Activated naive CD4-positive, alpha-beta T cell treated with anti-CD3 and anti-CD28 coated beads, Interleukin-2, amount 50 U/mL, for 24 hours (primary cell): Measurements from ENCODE around the gene SMU1.
"Not testable (repeated sequence)": the region's sequence is repeated elsewhere in the genome, so short reads cannot be mapped to it uniquely, and the experiment has no call there.

Source experiments
- H3K27ac Mint-ChIP-seq: one replicate; pipeline ENCODE4 v1.8.0; 2021; ENCODE audit warnings: mild to moderate bottlenecking, mixed read lengths
- H3K27me3 Mint-ChIP-seq: one replicate; pipeline ENCODE4 v1.8.0; 2021; ENCODE audit warnings: mixed read lengths
- H3K36me3 Mint-ChIP-seq: one replicate; pipeline ENCODE4 v1.8.0; 2021; ENCODE audit warnings: mixed read lengths
- H3K4me1 Mint-ChIP-seq: one replicate; pipeline ENCODE4 v1.8.0; 2021; ENCODE audit warnings: mixed read lengths
- H3K4me3 Mint-ChIP-seq: one replicate; pipeline ENCODE4 v1.8.0; 2021; ENCODE audit warnings: mild to moderate bottlenecking, mixed read lengths
- H3K9me3 Mint-ChIP-seq: one replicate; pipeline ENCODE4 v1.8.0; 2021; ENCODE audit warnings: mixed read lengths

SMU1 gene

DNA sequence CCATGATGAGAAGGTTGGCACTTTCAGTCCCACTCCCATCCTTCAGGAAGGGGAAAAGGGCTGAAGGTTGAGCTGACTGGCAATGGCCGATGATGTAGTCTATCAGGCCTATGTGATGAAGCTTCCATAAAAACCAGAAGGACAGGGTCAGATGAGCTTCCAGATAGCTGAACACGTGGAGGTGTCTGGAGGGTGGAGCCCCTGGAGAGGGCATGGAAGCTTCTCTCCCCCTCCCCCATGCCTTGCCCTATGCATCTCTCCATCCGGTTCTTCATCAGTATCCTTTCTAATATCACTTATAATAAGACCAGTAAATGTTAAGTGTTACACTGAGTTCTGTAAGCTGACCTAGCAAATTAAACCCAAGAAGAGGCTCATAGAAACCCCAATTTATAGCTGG is 32.6 kb upstream of the SMU1 start:
- peaks cover 10% of the 10 kb centered on the region for H3K4me1 Mint-ChIP-seq
- no peaks in the 10 kb centered on the region for H3K9me3 Mint-ChIP-seq
- peaks cover 2% of the 10 kb centered on the region for H3K36me3 Mint-ChIP-seq

DNA sequence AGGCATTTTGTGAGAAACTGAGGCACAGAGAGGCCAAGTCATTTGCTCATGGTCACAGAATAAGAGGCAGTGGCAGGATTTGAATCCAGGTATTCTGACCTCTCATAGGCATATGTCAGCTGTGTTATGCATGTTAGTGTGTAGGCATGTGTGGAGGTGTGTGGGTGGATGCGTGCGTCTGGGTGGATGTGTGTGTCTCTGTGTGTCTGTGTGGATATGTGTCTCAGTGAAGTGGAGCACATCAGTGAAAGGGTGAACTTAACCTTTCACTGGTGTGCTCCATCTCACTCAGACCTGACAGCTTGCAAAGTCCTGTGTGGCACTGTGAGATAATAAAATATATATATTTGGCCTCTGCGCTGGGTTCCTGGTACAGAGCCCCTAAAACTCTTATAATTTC is 32.0 kb upstream of the SMU1 start:
- Mint-ChIP-seq H3K27me3 (no peaks in the 10 kb centered on the region), H3K9me3 (no peaks in the 10 kb centered on the region), H3K4me3 (no peak overlapping the region), H3K4me1 (peaks cover 10% of the 10 kb centered on the region), H3K36me3 (peaks cover 2% of the 10 kb centered on the region), H3K27ac (no peak overlapping the region)

More for the DNA sequence above, 32.6 kb upstream of the SMU1 start:
- no peak overlapping the region for H3K27ac Mint-ChIP-seq
- H3K4me3 Mint-ChIP-seq = no peak overlapping the region
- H3K27me3 Mint-ChIP-seq = no peaks in the 10 kb centered on the region

DNA sequence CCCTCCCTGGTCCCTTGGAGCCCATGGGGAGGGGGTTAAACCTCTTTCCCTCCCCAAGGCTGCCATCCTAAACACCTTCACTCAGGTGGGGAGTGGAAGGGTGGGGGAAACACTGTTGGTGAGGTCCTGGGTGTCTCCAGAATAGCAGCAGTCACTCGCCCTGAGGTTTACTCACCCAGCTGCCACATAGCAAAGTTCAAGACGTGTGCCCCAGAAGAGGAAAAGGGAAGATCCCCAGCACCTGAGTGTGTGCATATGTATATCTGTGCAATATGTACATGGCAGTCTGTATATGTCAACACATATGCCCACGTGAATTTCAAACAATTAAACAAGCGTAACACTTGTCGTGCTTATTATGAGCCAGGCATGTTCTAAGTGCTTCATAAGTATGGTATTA is 31.3 kb upstream of the SMU1 start:
- H3K27ac Mint-ChIP-seq = no peak overlapping the region
- no peaks in the 10 kb centered on the region for H3K27me3 Mint-ChIP-seq
- H3K9me3 Mint-ChIP-seq = no peaks in the 10 kb centered on the region
- peaks cover 2% of the 10 kb centered on the region for H3K36me3 Mint-ChIP-seq
- no peak overlapping the region for H3K4me3 Mint-ChIP-seq
- H3K4me1 Mint-ChIP-seq = peaks cover 10% of the 10 kb centered on the region

DNA sequence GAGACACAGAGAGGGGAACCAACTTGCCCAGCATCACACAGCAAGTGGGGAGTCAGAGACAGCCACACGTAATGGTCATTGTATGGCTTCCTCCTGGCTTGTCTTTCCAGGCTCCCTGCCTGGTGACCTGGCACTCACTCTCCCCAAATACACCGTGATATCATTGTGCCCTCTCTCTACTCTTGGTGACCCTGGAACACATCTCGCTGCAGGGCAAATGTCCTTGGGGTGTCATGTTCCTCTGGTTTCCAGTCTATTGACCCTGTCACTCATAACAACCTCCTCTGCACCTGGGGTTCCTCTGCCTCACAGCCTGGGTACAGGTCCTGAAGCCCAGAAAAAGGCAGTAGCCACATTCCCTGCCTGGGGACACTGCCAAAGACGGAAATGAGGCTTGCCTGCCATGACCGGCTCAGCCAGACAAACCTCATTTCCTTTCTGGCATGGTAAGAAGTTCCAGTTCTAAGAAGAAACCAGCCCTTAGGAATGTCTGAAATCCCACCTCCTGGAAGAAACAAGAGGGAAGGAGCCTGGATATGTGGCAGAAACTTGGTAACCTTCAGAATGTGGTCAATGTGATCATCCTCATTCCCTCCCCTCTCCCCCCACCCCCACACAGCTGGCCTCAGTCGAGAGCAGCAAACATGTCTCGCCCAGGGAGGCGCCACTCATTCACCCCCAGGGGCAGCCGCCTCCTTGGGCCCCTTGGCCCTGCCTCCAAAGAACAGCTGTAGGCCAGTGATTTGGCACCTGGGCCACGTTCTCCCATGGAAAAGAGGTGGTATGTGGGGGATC is 30.6 kb upstream of the SMU1 start:
- Mint-ChIP-seq H3K9me3 (no peaks in the 10 kb centered on the region), H3K4me3 (no peak overlapping the region), H3K4me1 (peaks cover 10% of the 10 kb centered on the region), H3K36me3 (no peaks in the 10 kb centered on the region), H3K27me3 (no peaks in the 10 kb centered on the region), H3K27ac (no peak overlapping the region)

DNA sequence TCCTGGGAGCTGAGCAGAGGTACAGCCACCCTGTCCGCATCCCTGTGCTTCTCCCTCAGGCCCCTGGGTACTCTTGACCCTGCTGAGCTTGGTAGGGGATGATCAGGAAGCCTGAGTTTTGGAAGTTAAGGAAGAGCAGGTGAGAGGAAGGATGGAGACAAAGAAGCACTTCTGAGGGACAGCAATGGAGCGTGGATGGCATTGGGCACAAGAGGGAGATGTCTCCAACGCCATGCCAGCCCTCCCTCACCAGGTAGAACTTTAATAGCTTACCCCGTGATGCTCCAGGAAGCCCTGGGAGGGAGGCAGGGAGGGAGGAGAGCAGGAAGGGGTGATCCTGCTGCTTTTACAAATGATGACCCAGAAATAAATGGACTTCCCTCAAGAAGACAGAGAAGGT is 29.9 kb upstream of the SMU1 start:
- Mint-ChIP-seq H3K36me3 (no peaks in the 10 kb centered on the region), H3K9me3 (no peaks in the 10 kb centered on the region)

DNA sequence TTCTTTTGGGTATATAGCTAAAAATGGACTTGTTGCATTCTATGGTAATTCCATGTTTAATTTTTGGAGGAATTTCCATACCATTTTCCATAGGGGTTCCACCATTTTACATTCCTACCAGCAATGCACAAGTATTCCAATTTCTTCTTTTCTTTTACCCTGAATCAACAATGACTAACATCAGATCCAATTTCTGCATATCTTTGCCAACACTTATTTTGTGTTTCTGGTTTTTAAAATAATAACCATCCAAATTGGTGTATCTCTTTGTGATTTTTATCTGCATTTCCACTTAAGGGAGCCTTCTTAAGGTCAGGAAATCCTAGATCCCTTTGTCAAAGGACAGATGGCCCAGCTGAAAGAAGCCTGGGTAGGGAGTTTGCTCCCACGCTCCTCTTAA is 29.5 kb upstream of the SMU1 start:
- H3K4me3 Mint-ChIP-seq = no peak overlapping the region
- no peak overlapping the region for H3K27ac Mint-ChIP-seq
- H3K36me3 Mint-ChIP-seq = no peaks in the 10 kb centered on the region
- H3K27me3 Mint-ChIP-seq = no peaks in the 10 kb centered on the region
- no peaks in the 10 kb centered on the region for H3K9me3 Mint-ChIP-seq
- H3K4me1 Mint-ChIP-seq = peaks cover 6% of the 10 kb centered on the region

More for the DNA sequence above, 29.9 kb upstream of the SMU1 start:
- Mint-ChIP-seq H3K4me1 (peaks cover 6% of the 10 kb centered on the region), H3K27ac (no peak overlapping the region), H3K4me3 (no peak overlapping the region), H3K27me3 (no peaks in the 10 kb centered on the region)

DNA sequence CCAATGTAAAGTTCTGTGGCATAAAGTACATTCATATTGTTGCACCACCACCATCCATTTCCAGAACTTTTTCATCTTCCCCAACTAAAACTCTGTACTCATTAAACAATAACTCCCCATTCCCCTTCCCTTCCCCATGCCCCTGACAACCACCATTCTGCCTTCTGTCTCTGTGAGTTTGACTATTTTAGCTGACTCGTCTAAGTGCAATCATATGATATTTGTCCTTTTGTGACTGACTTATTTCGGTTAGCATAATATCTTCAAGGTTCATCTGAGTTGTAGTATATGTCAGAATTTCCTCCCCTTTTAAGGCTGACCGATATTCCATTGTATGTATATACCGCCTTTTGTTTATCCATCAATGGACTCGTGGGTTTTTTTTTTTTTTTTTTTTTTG is 29.0 kb upstream of the SMU1 start:
- no peaks in the 10 kb centered on the region for H3K9me3 Mint-ChIP-seq
- peaks cover 5% of the 10 kb centered on the region for H3K4me1 Mint-ChIP-seq
- H3K36me3 Mint-ChIP-seq = no peaks in the 10 kb centered on the region
- no peaks in the 10 kb centered on the region for H3K27me3 Mint-ChIP-seq
- H3K27ac Mint-ChIP-seq = peak overlapping the region; percentile 43
- no peak overlapping the region for H3K4me3 Mint-ChIP-seq

DNA sequence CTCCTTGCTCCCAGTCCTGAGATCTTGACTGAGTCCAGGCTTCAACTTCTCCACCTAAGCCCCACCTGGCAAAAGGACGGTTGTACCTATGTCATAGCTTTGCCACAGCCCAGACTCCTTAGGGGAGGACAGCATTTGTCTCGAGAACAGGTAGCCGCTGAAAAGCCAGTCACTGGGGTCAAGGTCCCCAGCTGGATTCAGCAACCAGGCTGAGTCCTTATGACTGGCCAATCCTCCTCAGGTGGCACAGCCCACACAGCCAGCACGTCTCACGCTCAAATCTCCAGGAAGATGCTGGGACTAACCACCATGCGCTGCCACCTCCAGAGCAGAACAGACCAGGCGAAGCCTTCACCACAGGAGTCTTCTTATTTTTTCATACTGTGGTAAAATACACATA is 27.9 kb upstream of the SMU1 start:
- H3K27ac Mint-ChIP-seq = no peak overlapping the region
- no peaks in the 10 kb centered on the region for H3K36me3 Mint-ChIP-seq
- H3K27me3 Mint-ChIP-seq = no peaks in the 10 kb centered on the region
- no peaks in the 10 kb centered on the region for H3K4me1 Mint-ChIP-seq
- no peaks in the 10 kb centered on the region for H3K9me3 Mint-ChIP-seq
- H3K4me3 Mint-ChIP-seq = no peak overlapping the region

DNA sequence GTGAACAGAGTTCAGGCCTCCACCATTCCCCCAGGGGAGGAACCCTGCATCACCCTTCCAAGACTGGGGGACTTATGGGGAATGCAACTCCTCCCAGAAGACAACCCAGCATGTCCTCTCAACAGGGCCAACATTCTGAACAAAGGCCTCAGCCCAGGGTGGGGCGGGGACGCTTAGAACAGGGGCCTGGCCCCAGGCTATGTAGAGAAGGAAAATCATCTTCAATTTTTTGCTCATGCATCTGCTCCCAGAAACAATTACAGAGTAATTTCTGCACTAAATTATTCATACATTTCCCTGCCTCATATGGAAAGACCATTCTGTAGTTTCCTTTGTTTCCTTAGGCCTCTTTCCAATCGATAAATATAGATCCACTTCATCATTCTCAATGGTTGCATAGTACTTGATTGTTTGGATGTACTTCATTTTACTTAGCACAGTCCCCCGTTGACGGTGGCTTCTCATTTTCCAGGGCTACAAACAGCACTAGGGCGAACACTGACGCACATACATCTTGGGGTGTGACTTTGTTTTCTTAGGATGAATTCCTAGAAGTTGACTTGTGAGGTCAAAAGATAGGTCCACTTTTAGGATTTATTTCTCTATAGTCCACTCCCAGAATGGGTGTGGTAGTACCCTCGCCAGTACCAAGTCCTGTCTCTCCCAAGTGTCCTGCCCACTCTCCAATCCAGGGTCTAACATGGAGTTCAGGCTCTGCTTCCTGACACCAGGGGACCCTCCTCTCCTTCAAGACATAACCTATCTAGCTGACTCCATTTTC is 27.2 kb upstream of the SMU1 start:
- H3K4me3 Mint-ChIP-seq = no peak overlapping the region
- H3K9me3 Mint-ChIP-seq = no peaks in the 10 kb centered on the region
- no peaks in the 10 kb centered on the region for H3K27me3 Mint-ChIP-seq
- H3K36me3 Mint-ChIP-seq = no peaks in the 10 kb centered on the region
- no peaks in the 10 kb centered on the region for H3K4me1 Mint-ChIP-seq
- H3K27ac Mint-ChIP-seq = no peak overlapping the region

DNA sequence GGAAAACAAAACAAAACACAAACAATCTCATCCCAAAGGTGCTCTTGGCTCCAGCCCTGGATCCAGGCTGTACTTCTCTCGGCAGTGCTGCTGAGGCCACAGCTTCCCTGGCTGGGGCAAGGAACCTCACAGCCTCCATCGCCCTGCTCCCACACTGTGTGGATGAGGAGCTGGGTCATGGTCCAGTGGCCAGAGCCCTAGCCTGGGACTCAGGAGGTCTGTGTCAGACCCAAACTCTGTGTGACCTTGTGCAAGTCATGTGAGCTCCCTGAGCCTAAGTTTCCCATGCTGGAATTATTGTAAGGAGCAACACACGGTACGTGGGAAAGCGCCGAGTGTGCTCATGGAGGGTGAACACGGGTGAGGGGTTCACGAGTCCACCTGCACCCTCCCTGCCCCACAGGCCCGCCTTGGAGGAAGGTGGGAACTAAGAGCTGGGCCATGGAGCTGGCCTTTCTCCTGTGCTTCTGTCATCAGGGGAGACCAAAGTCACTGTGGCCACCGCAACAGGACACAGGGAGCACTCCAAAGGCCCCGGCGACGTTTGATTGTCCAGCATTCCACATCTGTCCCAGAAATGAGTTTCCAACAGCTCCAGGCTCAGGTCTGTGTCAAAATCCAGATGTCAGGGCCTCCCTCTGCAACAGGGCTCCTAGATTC is 26.2 kb upstream of the SMU1 start:
- no peaks in the 10 kb centered on the region for H3K4me1 Mint-ChIP-seq
- H3K27me3 Mint-ChIP-seq = no peaks in the 10 kb centered on the region
- no peak overlapping the region for H3K27ac Mint-ChIP-seq
- no peaks in the 10 kb centered on the region for H3K9me3 Mint-ChIP-seq
- H3K36me3 Mint-ChIP-seq = no peaks in the 10 kb centered on the region
- H3K4me3 Mint-ChIP-seq = no peak overlapping the region

DNA sequence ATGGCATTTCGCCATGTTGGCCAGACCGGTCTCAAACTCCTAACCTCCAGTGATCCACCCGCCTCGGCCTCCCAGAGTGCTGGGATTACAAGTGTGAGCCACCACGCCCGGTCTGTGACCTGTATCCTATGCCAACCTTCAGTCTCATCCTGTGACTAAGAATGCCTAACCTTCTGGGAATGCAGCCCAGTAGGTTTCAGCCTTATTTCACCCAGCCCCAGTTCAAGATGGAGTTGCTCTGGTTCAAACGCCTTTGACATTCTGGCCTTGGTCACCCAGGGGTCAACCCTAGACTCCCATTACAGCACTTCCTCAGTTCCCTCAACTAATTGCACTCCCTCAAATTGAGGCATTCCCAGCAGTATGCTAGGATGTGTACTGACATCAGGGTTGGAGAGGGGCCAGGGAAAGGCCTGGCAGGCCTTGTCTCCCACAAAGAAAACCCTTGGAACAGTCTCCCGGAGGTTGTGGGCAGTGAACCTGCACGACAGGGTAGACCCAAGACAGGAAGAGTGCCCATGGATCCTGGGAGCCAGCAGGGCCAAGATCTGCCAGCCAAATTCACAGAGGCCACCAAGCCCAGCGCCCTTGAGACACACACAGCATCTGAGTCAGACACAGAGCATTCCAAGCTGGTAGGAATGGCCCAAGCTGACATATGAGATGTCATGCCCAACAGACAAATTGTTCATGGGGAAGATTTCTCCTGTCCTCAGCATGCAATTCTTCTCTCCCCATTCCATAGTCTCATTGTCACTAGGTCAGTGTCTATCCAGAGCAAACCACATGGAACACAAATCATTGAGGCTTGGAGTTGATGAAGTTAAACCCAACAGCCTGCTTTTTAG is 24.9 kb upstream of the SMU1 start:
- Mint-ChIP-seq H3K4me3 (no peak overlapping the region), H3K27ac (no peak overlapping the region), H3K27me3 (no peaks in the 10 kb centered on the region), H3K36me3 (no peaks in the 10 kb centered on the region), H3K4me1 (no peaks in the 10 kb centered on the region), H3K9me3 (no peaks in the 10 kb centered on the region)

DNA sequence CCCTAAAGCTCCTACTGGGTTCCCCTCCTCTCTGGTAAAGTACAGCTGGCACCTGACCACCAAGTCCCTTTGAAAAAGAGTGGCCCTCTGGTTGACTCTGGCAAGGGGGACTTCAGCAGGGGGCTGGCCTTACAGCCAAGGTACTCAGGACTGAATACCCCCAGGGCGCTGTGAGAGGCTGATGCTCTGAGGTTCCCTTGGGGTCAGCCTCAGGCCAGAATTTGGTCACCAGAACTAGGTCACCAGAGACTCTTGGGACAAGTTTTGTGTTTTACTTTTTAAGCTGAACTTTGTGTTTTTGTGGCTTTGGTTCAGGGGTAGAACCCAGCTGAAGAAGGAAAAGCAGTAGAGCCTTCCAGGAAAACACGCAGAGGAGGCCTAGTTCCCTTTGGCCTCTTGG is 23.3 kb upstream of the SMU1 start:
- Mint-ChIP-seq H3K4me1 (no peaks in the 10 kb centered on the region), H3K27me3 (no peaks in the 10 kb centered on the region), H3K9me3 (no peaks in the 10 kb centered on the region), H3K36me3 (no peaks in the 10 kb centered on the region), H3K27ac (no peak overlapping the region), H3K4me3 (no peak overlapping the region)

DNA sequence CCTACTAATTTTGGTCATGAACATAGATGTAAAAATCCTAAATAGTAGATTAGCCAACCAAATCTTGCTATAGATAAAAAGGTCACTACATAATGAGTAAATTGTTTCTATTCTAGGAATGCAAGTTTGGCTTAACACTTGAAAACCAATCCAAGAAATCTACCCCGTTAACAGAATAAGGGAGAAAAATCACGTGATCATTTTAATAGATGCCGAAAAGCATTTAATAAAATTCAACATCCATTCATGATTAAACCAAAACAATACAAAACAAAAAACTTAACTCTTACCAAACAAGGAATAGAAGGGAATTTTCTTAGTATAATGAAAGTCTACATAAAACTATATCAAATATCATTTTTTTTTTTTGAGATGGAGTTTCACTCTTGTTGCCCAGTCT is 20.7 kb upstream of the SMU1 start:
- peaks cover 9% of the 10 kb centered on the region for H3K4me1 Mint-ChIP-seq
- H3K27me3 Mint-ChIP-seq = no peaks in the 10 kb centered on the region
- no peaks in the 10 kb centered on the region for H3K36me3 Mint-ChIP-seq
- no peak overlapping the region for H3K27ac Mint-ChIP-seq
- no peaks in the 10 kb centered on the region for H3K9me3 Mint-ChIP-seq
- H3K4me3 Mint-ChIP-seq = no peak overlapping the region

DNA sequence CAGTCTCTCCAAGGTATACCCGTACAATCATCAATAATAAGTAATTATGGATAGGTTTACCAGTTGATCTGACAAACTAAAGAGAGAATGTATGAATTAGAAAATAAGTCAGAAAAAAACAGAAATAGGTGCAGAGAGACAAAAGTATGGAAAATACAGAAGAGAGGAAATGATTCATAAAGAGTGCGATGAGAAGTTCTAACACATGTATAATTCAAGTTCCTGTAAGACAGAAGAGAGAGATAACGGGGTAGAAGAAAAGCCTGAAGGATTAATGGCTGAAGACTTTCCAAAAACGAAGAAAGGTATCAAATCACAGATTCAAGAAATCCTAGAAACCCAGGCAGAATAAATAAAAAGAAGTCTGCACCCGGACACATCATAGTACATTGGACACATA is 16.2 kb upstream of the SMU1 start:
- Mint-ChIP-seq H3K4me1 (peaks cover 11% of the 10 kb centered on the region), H3K27ac (peak overlapping the region; percentile 42), H3K4me3 (peak overlapping the region; percentile 57), H3K27me3 (no peaks in the 10 kb centered on the region), H3K36me3 (no peaks in the 10 kb centered on the region), H3K9me3 (no peaks in the 10 kb centered on the region)

DNA sequence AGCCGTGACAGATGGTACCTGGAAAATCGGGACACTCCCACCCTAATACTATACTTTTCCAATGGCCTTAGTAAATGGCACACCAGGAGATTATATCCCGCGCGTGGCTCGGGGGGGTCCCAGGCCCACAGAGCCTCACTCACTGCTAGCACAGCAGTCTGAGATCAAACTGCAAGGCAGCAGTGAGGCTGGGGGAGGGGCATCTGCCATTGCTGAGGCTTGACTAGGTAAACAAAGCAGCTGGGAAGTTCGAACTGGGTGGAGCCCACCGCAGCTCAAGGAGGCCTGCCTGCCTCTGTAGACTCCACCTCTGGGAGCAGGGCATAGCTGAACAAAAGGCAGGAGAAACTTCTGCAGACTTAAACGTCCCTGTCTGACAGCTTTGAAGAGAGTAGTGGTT is 9.2 kb upstream of the SMU1 start:
- H3K27me3 Mint-ChIP-seq, H3K4me1 Mint-ChIP-seq, H3K4me3 Mint-ChIP-seq, H3K27ac Mint-ChIP-seq, H3K9me3 Mint-ChIP-seq, H3K36me3 Mint-ChIP-seq: not testable (repeated sequence)
